ENCODE results near the gene RAI1.

RAI1 gene

DNA sequence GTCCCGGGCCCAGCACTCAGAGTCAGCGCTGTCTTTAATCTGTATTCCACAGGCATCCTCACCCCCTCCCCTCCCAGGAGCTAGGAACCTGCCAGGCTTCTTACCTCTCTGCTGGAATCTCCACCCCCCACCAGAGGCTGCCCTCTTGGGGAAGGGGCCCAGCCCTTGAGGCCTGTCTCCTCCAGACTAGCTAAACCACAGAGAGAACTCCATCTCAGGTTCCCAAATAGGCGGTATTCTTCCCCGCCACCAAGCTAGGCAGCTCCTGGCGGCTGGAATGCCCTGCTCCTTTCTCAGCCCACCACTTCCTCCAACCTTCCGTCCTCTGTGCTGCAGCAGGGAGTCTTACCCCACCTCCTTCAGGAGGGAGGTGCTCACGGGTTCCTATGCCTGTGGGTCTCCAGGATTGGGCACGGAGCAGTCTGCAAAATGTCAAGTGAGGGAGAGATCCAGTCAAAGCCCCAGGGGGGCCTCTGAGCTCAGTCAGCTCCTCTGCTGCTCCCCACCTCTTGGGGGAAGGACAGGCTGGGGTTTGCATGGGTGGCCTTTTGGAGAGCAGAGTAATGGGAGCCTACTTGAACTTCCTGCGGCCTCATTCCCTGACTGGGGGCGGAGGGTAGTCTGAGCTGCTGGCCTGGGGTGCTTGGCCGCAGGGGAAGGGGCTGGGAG is 99.8 kb downstream of the RAI1 start (continued):
- TF ChIP-seq SP3 (tag by site-specific recombination; IDR thresholded peaks at IDR 0.05) (peak; percentile 23; the same call in 1 of the 2 replicates), ZFHX2 (tag by site-specific recombination; conservative IDR thresholded peaks at IDR 0.05) (peak; percentile 69), ZNF645 (tag by site-specific recombination; IDR thresholded peaks at IDR 0.05) (no peak), ZNF366 (tag by site-specific recombination; conservative IDR thresholded peaks at IDR 0.05) (peak; percentile 80), TRIM28 (IDR thresholded peaks at IDR 0.05; ENCODE audit: borderline replicate concordance, low read length) (0 out of 2 replicates have a peak, but pooled peaks have one; percentile 50), ZNF266 (tag by site-specific recombination; IDR thresholded peaks at IDR 0.05; ENCODE audit: low read depth) (no peak), ZBTB20 (tag by site-specific recombination; IDR thresholded peaks at IDR 0.05) (peak; percentile 84), ZNF544 (tag by site-specific recombination; IDR thresholded peaks at IDR 0.05) (no peak), HOXA7 (CRISPR knock-in tag; IDR thresholded peaks at IDR 0.05; ENCODE audit: borderline replicate concordance) (no peak), ZNF404 (tag by site-specific recombination; IDR thresholded peaks at IDR 0.05) (no peak), KLF8 (tag by site-specific recombination; IDR thresholded peaks at IDR 0.05) (0 out of 2 replicates have a peak, but pooled peaks have one; percentile 26), GLIS2 (tag by site-specific recombination; IDR thresholded peaks at IDR 0.05) (peak; percentile 92), ZNF10 (tag by site-specific recombination; IDR thresholded peaks at IDR 0.05) (peak; percentile 10; the same call in 1 of the 2 replicates), IKZF3 (tag by site-specific recombination; IDR thresholded peaks at IDR 0.05) (peak; percentile 75), ZNF660 (tag by site-specific recombination; IDR thresholded peaks at IDR 0.05) (no peak), ZNF174 (tag by site-specific recombination; IDR thresholded peaks at IDR 0.05) (no peak)
- TF ChIP-seq, protein P1, sequence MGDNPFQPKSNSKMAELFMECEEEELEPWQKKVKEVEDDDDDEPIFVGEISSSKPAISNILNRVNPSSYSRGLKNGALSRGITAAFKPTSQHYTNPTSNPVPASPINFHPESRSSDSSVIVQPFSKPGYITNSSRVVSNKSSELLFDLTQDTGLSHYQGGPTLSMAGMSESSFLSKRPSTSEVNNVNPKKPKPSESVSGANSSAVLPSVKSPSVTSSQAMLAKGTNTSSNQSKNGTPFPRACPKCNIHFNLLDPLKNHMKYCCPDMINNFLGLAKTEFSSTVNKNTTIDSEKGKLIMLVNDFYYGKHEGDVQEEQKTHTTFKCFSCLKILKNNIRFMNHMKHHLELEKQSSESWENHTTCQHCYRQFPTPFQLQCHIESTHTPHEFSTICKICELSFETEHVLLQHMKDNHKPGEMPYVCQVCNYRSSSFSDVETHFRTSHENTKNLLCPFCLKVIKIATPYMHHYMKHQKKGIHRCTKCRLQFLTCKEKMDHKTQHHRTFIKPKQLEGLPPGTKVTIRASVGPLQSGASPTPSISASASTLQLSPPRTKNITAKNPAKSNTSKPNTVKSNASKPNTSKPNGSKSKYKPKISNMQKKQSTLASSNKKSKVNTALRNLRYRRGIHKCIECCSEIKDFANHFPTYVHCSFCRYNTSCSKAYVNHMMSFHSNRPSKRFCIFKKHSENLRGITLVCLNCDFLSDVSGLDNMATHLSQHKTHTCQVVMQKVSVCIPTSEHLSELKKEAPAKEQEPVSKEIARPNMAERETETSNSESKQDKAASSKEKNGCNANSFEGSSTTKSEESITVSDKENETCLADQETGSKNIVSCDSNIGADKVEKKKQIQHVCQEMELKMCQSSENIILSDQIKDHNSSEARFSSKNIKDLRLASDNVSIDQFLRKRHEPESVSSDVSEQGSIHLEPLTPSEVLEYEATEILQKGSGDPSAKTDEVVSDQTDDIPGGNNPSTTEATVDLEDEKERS (tag by site-specific recombination; IDR thresholded peaks at IDR 0.05) = no peak
- TF ChIP-seq, protein P2, sequence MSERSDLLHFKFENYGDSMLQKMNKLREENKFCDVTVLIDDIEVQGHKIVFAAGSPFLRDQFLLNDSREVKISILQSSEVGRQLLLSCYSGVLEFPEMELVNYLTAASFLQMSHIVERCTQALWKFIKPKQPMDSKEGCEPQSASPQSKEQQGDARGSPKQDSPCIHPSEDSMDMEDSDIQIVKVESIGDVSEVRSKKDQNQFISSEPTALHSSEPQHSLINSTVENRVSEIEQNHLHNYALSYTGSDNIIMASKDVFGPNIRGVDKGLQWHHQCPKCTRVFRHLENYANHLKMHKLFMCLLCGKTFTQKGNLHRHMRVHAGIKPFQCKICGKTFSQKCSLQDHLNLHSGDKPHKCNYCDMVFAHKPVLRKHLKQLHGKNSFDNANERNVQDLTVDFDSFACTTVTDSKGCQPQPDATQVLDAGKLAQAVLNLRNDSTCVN (tag by site-specific recombination; optimal IDR thresholded peaks at IDR 0.05) = no peak
- TF ChIP-seq, protein P3, sequence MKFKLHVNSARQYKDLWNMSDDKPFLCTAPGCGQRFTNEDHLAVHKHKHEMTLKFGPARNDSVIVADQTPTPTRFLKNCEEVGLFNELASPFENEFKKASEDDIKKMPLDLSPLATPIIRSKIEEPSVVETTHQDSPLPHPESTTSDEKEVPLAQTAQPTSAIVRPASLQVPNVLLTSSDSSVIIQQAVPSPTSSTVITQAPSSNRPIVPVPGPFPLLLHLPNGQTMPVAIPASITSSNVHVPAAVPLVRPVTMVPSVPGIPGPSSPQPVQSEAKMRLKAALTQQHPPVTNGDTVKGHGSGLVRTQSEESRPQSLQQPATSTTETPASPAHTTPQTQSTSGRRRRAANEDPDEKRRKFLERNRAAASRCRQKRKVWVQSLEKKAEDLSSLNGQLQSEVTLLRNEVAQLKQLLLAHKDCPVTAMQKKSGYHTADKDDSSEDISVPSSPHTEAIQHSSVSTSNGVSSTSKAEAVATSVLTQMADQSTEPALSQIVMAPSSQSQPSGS (tag by site-specific recombination; IDR thresholded peaks at IDR 0.05; ENCODE audit: low read depth) = no peak

All from HEK293 (cell line).